HG03108 (cell line): ENCODE data around the gene KY.

Experiments used
- ATAC-seq: cut with Tn5 transposase; IDR thresholded peaks from one replicate; pipeline ENCODE4 v1.9.1; 2021; ENCODE audit warnings: moderate library complexity; ENCODE audit not compliant: unreplicated experiment

Gene KY, protein sequence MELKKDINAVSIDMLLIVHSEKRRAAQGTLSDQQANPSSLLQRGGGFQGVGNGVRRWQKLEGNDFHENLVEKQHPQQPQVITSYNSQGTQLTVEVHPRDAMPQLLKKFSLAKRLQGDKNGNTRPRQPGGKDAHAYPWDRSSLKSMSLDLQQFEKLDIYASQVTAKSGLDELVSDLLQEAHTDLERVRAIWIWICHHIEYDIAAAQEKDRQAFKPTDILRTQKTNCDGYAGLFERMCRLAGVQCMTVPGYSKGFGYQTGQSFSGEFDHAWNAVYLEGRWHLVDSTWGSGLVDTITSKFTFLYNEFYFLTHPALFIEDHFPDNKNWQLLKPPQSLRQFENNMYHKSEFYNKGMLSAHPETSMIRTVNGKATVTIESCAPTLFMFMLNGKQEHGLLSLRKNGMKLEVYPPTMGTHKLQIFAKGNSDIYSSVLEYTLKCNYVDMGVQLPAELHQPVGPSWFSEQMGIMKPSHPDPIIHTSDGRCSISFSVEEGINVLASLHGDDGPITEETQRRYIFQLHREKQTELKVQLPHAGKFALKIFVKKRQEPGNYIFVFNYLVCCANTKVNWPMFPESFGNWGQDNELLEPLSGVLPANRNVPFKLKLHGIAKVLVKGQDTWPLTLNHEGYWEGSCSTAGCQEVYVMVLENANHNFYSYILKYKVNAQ

DNA sequence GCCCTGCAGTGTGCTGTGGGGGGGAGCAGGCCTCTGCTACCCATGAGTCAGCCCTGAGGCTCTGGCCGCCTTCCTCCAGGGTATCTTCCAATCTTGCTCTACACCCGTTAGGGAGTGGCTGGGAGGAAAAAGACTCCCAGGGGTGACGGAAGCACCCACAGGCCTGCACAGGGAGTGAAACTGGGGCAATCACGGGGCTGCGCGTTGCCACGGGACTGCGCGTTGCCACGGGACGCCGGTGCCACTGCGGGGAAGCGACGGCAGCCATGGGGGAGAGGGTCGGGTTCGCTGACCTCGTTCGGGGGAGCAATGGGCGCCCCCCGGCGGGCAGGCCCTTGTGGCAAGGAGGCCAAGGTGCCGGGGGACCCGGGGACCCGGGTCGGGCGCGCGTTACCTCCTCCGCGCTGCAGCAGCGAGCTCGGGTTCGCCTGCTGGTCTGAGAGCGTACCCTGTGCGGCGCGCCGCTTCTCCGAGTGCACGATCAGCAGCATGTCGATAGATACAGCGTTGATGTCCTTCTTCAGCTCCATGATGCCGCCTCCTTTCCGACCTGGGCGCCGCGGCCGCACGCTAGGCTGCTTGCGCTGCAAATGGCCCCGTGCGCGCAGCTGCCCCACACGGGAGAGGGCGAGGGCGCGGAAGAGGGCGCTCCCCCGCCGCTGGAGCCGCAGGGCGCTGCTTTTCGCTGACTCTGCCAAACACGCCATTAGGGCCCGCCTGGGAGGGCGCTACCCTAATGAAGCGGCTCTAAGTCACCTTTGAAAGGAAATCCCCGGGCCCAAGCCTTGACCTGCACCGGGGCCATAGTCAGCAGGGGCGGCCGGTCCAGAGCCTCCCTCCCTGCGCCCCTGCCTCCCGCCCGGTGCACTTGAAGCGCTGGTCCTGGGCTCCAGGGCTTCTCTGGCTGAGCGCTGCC lies at the start of gene KY:
Gene KY, minus strand, starts transcription at position 592 of the 916 bp plus-strand sequence. Its CDS starts 62 bp downstream, at position 530.
- ATAC-seq, result no peak

DNA sequence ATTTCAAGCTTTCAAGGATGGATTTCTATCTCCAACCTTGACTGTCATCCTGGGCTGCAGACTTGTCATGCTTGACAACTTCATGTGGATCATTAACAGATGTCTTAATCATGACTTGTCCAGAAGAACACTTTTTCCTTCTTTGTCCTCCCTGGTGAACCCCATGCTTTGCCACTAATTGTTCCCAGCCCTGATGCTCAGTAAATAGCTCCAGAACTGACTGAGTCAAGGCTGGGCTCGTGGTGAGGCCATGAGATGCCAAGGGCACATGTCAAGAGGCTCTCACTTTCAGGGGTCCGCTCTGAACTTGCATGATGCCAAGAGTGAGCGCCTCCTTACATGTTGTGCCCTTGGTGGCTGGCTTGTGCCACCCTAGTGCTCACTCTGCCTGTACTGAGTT lies 48.9 kb upstream of the KY start:
- ATAC-seq, result no peak

DNA sequence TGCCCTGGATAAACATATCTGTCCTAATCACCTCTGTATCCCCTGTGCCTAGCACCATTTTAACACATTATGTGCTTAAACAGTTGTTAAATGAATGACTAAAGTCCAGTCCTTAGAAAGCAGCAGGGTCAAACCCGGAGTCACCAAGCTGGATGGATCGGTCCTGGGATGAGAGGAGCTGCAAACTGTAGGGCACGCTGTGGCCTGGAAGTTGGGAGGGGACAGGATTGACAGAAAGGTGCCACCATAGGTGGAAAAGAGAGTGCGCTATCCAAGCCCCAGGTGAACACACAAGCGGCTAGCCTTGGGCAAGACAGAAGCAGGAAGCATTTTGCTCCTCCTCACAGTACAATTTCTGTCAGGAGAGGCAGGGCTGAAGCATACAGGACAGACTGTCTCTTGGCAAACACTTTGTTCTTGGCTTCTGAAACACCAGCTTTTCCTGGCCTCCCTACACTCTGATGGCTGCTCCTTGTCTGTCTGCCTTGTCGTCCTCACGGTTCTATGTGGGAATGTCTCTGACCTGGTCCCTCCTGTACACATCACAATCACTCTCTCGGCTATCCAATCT lies 48.4 kb upstream of the KY start:
- no peak for ATAC-seq

- ATAC-seq, result no peak
Observed at GRCh38 chr3:134697830-134698689, 47.2 kb upstream of the KY start.

- ATAC-seq, result no peak
Observed at GRCh38 chr3:134696155-134696554, 45.3 kb upstream of the KY start.

- no peak for ATAC-seq
Observed at GRCh38 chr3:134694946-134695543, 44.2 kb upstream of the KY start.

- ATAC-seq, result no peak
Observed at GRCh38 chr3:134694466-134694865, 43.6 kb upstream of the KY start.

- ATAC-seq, result no peak
Observed at GRCh38 chr3:134693804-134694203, 43.0 kb upstream of the KY start.

DNA sequence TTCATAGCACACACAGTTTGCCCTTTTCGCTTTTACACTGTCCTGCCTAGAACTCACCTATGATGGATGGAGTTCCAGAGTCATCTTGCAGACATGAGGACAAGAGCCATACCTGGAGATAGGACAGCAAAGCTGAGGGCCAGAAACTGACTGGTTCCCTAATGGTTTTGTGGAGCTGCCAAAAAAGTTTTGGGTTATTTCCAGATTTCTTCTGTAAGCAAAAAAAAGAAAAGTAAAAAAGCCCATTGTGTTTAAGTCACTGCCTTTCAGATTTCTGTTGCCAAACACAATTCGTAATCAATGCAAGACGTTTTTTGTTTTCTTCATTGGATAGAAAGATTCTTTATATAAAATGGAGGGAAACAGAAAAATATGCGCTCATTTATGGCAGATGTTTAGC lies 42.4 kb upstream of the KY start:
- no peak for ATAC-seq

GRCh38 chr3:134690226-134690625 lies 39.4 kb upstream of the KY start:
- ATAC-seq, result no peak

GRCh38 chr3:134687642-134688041 lies 36.8 kb upstream of the KY start:
- ATAC-seq, result no peak

GRCh38 chr3:134685929-134686802 lies 35.3 kb upstream of the KY start:
- no peak for ATAC-seq

- no peak for ATAC-seq
Observed at GRCh38 chr3:134682196-134682880, 31.5 kb upstream of the KY start.

- no peak for ATAC-seq
Observed at GRCh38 chr3:134681522-134681900, 30.7 kb upstream of the KY start.

DNA sequence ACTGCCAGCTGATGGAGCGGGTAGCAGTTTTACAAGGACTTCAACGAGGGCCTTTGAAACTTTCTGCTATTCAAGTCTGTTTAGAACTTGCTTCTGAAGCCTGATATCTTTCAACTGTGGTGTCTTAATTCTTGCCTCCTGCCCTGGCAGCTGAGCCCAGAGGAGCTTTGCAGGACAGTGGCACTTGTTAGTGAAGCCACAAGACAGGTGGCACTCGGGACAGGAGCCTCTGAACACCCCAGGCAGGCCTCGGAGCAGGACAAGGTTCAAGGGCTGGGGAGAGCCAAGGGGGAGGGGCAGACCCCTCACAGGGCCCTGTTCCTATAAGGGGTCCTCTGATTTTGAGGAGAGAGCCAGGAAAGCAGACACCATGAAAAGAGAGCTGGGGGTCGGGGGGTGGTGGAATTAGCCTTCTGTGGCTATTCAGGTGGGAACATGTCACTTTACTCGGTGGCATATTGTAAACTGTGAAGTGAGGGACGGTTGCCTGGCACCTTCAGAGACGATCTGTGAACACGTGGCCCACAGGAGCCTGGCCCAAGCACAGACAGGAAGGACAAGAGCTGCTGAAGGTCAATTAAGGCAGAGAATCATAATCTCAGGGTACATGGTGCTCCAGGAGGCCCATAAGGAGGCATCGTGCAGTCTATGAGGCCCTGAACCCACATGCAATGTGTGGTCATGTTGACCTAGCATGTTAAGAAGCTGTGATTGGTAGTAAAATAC lies 30.1 kb upstream of the KY start:
- no peak for ATAC-seq

DNA sequence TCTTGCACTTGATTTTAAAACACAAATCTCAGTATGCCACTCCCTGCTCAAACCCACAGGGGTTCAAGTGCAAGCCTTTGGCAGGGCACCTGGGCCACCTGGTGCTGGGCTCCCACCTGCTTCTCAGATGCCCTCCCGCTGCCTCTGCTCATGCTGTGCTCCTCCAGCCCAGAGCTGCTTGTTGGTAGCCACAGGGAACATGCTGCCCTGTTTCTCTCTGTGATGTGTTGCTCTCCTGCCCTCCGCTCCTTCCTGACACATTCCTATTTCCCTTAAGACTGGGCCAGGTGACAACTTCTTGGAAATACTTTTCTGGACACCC lies 27.1 kb upstream of the KY start:
- no peak for ATAC-seq

DNA sequence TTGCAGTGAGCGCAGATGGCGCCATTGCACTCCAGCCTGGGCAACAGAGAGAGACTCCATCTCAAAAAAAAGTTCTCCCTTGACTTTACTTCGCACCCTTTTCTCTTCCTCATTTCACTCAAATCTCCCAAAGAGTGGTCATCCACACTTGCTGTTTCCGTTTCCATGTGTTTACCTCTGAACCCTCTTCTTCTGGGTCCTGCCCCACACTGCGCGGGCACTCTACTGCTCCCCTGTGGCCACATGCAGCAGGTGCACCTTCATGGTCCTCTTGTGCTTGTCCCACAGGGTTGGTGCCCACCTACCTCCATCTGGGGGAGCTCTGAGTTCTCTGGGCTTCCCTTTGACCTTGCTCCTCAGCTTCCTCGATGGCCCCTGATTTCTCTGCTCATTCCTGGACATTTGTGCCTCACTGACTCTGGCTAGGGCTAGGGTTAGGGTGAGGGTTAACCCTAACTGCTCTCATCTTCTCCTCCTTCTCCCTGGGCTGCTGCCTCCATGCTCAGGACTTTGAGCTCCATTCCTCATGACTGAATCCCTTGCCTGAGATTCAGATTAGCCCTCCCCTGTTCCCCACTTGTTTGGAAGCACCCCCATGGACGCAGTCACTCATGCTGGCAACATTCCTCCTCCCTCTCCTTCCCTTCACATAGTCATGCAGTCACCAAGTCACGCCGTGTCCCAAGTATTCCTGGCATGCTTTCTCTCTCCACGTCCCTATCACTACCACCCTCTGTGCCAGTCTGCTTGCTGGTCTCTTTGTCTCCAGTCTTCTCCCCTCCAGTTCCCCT lies 26.6 kb upstream of the KY start:
- no peak for ATAC-seq
